ENCODE results near the gene SNTG2.

The SNTG2 gene

GRCh38 chr2:1154710-1155594 lies 204.3 kb downstream of the SNTG2 start:
- DNase-seq = no peak

- no peak for DNase-seq
Observed at GRCh38 chr2:1156059-1156458, 205.4 kb downstream of the SNTG2 start.

DNA sequence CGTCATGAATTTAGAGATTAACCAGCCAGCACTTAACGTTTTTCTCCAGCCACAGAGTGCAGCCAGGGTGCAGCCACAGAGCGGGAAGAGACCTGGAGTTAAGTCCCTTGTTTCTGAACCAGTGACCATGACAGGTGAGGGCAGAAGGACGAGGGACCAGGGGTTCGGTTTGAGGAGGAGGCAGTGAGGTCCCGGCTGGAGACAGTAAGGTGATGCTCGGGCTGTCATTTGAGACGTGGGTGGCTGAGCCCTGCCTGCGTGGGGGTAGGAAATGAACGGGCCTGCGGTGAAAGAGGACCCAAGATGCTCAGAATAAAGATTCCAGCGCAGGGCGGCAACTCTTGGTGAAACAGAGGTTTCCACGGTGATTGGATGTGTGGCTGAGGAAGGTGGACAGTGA lies 205.9 kb downstream of the SNTG2 start:
- DNase-seq = no peak

- DNase-seq = no peak
Observed at GRCh38 chr2:1157107-1157506, 206.5 kb downstream of the SNTG2 start.

- DNase-seq = no peak
Observed at GRCh38 chr2:1159013-1159412, 208.4 kb downstream of the SNTG2 start.

GRCh38 chr2:1162246-1162645 lies 211.6 kb downstream of the SNTG2 start:
- no peak for DNase-seq

DNA sequence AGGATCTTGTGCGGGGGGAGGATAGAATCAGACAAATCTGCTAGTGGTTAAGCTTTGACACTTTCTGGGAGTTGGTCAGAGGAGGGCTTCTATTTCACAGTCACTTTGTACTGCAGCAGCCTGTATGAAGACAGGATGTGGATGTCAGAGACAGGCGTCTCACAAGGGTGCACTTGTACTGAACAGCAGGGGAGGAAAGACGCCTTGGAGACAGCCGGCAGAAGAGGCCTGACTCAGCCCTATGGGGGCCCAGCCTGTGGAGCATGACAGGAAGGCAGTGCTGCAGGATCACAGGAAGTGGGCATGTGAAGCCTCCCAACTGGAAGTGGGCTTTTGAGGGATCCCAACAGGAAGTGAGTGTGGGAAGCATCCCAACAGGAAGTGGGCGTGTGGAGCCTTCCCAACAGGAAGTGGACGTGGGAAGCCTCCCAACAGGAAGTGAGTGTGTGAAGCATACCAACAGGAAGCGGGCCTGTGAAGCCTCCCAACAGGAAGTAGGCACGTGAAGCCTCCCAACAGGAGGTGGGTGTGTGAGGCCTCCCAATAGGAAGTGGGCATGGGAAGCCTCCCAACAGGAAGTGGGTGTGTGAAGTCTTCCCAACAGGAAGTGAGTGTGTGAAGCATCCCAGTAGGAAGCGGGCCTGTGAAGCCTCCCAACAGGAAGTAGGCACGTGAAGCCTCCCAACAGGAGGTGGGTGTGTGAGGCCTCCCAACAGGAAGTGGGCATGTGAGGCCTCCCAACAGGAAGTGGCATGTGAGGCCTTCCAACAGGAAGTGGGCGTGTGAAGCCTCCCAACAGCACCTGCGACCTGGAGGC lies 212.3 kb downstream of the SNTG2 start:
- no peak for DNase-seq

DNA sequence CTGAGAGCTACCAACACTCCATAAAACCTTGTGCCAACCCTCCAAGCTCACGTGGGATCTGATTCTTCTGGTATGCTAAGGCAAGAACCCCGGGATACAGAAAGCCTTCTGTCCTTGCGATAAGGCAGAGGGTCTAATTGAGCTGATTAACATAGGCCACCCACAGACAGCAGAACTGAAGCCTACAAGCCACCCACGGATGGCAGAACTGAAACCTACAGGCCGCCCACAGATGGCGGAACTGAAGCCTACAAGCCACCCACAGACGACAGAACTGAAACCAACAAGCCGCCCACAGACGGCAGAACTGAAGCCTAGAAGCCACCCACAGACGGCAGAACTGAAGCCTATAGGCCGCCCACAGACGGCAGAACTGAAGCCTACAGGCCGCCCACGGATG lies 216.3 kb downstream of the SNTG2 start:
- no peak for DNase-seq

DNA sequence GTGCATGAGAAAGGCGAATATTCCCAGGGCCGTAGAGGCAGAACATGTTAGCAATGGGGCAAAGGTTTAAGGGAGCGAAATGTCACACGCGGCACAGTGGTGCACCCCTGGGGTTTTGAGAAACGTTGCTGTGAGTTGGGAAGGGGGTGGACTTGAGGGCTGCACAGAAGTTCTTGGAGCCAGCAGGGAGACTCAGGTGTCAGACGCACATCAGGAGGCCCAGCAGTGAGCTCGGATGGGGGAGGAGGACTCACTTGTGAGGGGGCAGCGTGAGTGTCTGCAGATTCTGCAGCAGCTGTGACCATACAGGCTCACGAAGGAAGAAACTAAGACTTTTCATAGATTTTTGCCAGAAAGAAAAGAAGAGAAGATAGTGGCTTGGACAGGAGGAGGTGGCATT lies 218.2 kb downstream of the SNTG2 start:
- DNase-seq = no peak

GRCh38 chr2:1169291-1169949 lies 218.8 kb downstream of the SNTG2 start:
- no peak for DNase-seq

DNA sequence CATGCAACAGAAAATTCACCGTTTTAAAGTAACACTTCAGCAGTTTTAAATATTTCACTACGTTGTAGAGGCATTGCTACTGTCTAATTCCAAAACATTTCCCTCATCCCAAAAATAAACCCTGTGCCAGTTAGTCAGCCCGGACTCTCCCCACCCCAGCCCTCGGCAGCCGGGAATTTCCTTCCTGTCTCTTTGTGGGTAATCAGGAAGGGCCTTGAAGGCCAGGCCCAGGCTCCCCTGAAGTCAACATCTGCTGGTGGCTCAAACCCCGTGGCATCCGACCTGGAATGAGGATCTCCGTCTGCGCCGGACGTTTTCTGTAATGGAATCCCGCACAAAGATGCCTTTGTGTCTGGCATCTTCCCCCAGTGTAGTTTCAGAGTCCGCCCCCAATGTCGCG lies 219.6 kb downstream of the SNTG2 start:
- DNase-seq = no peak

DNA sequence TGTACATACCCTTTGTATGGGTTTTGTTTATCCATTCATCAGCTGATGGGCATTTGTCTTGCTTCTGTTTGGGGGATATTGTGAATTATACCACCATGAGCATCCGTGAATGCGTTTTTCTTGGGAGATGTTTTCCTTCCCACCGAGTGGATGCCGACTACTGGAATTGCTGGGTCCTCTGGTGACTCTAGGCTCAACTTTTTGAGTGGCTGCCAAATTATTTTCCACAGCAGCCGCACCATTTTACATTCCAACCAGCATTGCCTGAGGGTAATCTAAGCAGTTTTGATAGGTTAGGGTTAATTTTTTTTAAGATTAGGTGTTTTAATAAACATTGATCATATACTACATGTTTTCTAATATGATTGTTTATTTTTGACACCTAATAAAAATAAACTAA lies 220.1 kb downstream of the SNTG2 start:
- no peak for DNase-seq

- DNase-seq = no peak
Observed at GRCh38 chr2:1173528-1173927, 222.9 kb downstream of the SNTG2 start.

DNA sequence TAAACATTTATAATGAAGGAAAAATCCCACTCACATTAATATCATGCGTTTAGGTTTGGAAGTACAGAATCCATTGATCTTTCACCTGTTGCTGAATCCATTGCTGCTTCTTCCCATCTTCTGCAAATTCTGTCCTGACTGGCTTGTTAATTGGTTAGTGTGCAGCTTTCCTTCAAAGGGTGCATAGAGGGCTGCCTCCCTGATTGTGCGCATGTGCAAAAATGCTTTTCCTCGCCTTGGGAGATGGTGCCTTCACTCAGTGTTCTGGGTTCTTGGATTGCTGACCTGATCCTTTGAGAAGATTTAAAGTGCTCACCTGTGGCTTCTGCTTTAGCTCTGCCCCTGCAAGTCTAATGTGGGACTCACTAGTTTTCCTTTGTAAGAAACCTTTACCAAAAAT lies 231.2 kb downstream of the SNTG2 start:
- no peak for DNase-seq

GRCh38 chr2:1183300-1183699 lies 232.7 kb downstream of the SNTG2 start:
- no peak for DNase-seq

DNA sequence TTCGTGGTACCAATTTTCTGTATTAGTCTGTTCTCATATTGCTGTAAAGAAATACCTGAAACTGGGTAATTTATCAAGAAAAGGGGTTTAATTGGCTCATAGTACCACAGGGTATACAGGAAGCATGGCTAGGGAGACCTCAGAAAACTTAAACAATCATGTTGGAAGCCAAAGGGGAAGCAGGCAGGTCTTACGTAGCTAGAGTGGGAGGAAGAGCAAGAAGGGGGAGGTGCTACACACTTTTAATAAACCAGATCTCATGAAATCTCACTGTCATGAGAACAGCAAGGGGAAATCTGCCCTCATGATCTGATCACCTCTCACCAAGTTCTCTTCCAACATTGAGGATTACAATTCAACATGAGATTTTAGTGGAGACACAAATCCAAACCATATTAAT lies 235.8 kb downstream of the SNTG2 start:
- no peak for DNase-seq

DNA sequence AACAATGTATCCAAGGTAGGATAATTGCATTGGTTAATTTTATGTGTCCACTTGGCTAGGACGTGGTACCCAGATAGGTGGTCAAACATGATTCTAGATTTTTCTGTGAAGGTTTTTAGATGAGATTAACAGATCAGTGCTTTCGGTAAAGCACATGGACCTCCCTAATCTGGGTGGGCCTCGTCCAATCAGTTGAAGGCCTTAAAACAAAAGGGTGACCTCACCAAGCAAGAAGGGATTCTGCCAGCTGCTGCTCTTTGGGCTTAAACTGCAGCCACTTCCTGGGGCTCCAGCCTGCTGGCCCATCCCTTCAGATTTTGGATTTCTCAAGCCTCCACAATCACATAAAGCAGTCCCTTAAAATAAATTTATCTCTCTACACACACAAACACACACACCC lies 236.5 kb downstream of the SNTG2 start:
- no peak for DNase-seq

DNA sequence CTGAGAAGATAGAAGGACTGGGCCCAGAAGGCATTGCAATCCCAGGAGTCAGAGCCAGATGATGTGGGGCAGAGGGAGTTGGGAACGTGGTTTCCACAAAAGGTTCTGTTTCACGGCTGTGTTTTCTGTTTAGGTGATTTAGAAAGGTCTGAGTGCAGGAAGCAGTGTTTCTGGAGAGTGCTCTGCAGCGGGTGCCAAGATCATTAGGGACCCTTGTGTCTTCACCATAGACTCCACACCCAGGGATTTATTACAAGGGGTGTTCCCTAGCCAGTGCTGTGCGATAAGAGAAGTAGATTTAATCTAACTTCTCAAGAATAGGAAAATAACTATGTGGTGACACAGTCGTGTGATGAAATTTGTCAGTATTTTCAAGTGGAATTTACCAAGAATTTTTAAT lies 241.5 kb downstream of the SNTG2 start:
- DNase-seq = no peak

DNA sequence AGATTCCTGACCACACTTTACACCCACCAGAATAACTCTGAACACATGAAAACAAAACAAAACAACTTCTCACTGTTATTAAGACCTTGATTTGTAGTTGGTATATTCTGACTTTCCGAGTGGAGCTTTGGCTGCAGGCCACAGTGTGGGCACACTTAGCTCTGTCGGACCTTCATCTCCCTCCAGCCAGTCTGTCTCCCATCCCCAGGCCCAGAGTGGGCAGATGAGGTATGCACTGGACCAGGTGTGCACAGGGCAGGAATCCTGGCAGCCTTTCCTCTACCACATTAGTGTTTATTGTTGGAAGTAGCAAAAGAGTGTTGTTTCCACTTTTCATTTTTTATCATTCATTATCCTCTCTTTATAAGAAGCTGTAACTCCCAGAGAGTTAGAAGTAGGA lies 243.2 kb downstream of the SNTG2 start:
- DNase-seq = no peak

DNA sequence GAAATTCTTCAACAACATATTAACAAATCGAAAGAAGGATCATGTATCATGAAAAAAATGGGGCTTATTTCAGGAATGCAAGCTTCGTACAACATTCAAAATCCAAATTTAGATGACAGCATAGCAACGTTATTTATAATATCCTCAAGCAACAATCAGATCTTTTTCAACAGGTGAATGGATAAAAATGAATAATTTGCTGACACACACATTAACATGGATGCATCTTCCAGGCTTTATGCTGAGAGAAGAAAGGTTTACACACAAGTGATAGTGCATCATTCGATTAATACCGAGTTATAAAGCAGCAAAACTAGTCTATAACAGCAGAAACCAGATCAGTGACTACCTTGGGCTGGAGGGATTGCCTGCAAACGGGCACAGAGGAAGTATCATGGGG lies 253.1 kb downstream of the SNTG2 start:
- no peak for DNase-seq

- no peak for DNase-seq
Observed at GRCh38 chr2:1205853-1206252, 255.2 kb downstream of the SNTG2 start.

- no peak for DNase-seq
Observed at GRCh38 chr2:1207962-1208510, 257.4 kb downstream of the SNTG2 start.

GRCh38 chr2:1208522-1208921 lies 257.9 kb downstream of the SNTG2 start:
- DNase-seq = no peak

Measured in AML-193 (cell line).